ENCODE data around the gene RNF207. TPM values are rescaled to one million over a fixed set of nuclear protein-coding genes. Genes with fewer than 3 reads are reported as not detected.

Gene RNF207
- total RNA-seq, 1 donor from 2014 or later, result 70.1 TPM

DNA sequence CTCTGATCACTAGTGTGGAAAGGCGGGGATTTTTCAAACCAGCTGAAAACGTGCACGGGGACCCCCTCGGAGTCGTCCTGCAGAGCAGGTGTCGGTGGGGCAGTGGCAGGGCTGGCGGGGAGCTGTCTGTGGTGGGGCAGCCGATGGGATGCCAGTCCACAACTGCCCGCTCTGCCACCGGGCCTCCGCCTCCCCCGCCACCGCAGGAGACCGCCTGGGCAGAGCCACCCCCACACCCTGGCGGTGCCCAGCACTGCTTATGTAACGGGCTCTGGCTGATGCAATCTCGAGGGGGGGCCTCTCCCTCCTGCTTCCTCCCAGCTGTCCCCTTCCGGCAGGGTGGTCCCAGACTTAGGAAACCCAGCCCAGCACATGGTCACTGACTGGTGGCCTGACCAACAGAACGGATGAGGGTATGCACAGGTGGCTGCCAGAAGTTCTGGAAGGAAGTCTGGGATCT, 35.1 kb upstream of the RNF207 start:
- no peak for ATAC-seq (ENCODE audit: poor library complexity)
- intact Hi-C loops (cut with DNase I), result loop anchor here (10.0 kb wide), 1 partner anchor 116 kb away; no protein-coding TSS in a partner anchor
- DNase-seq, result no peak

DNA sequence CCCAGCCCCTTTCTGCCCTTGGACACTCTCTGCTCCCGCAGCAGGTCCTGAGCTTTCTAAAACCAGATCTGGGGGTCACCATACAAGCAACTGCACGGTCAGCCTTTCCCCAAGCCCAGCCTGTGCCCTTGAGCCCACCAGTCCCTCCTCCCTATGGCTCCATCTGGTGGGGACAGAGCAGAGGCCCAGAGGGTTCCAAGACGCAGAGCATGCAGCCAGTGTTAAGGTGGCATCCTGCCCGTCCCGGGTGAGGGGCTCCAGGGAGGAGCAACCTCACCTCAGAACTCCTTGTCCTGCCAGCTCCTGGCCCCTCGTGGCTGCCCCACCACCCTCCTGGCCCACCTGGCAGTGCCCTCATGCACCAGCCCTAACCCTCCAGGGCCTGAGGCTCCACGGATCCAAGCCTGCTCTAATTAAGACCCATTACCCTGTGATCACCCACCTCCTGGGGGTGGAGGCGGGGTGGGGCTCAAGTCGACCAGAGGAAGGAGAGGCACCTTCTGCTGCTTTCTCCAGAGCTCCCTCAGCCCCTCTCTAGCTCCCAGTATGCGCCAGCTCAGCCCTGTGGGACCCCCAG, 34.3 kb upstream of the RNF207 start:
- intact Hi-C loops (cut with DNase I), result loop anchor here (10.0 kb wide), 1 partner anchor 117 kb away; no protein-coding TSS in a partner anchor
- ATAC-seq (ENCODE audit: poor library complexity) (peak; percentile 20), DNase-seq (no peak)

DNA sequence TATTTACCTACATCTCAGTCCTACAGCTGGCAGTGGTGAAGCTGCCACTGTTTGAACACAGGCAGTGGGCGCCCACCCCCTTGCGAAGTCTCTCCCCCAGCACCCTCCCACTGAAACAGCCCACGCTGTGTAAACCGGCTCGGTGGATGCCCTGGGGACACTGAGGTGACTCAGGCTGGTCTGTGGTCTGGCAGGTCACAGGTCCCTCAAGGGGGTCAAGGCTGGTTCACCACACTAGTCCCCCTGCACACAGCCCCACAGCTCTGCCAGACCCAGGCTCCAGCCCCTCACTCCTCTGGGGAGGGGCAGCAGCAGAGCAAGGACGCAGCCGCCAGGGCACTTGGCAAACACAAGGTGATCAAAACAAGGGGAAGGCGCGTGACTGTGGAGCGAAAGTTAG, 33.4 kb upstream of the RNF207 start:
- ATAC-seq (ENCODE audit: poor library complexity) (no peak), DNase-seq (no peak)
- intact Hi-C loops (cut with DNase I), result loop anchor here (10.0 kb wide), 1 partner anchor 118 kb away; no protein-coding TSS in a partner anchor

DNA sequence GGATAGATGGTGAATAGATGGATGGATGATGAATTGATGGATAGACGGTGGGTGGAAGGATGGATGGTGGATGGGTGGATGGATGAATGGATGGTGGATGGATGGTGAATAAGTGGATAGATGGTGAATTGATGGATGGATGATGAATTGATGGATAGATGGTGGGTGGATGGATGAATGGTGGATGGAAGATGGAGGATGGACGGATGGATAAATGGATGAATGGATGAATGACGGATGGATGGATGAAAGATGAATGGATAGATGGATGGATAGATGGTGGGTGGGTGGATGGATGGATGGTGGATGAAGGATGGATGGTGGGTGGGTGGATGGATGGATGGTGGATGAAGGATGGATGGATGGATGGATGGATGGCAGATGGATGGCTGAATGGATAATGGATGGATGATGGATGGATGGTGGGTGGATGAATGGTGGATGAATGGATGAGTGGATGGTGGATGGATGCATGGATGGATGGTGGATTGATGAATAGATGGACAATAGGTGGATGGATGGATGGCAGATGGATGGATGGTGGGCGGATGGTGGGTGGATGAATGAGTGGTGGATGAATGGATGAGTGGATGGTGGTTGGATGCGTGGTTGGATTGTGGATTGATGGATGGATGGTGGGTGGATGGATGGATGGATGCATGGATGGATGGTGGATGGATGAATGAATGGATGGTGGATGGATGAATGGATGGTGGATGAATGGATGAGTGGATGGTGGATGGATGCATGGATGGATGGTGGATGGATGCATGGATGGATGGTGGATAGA, 31.1 kb upstream of the RNF207 start:
- DNase-seq, result no peak
- no peak for ATAC-seq (ENCODE audit: poor library complexity)
- intact Hi-C loops (cut with DNase I), result loop anchor here (10.0 kb wide), 1 partner anchor 120 kb away; no protein-coding TSS in a partner anchor

DNA sequence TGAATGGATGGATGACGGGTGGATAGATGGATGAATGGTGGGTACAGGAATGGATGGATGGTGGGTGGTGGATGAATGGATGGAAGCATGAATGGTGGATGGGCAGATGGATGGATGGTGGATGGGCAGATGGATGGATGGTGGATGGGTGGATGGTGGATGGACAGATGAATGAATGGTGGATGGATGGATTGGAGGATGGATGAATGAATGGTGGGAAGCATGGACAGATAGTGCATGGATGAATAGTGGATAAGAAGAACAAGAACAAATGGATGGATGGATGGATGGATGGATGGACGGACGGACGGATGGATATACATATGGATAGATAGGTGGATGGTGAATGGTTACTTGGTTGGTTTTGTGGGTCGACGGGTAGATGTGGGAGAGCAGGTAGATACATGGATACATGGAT, 30.5 kb upstream of the RNF207 start:
- intact Hi-C loops (cut with DNase I), result loop anchor here (10.0 kb wide), 1 partner anchor 121 kb away; no protein-coding TSS in a partner anchor
- ATAC-seq (ENCODE audit: poor library complexity) (no peak), DNase-seq (no peak)

DNA sequence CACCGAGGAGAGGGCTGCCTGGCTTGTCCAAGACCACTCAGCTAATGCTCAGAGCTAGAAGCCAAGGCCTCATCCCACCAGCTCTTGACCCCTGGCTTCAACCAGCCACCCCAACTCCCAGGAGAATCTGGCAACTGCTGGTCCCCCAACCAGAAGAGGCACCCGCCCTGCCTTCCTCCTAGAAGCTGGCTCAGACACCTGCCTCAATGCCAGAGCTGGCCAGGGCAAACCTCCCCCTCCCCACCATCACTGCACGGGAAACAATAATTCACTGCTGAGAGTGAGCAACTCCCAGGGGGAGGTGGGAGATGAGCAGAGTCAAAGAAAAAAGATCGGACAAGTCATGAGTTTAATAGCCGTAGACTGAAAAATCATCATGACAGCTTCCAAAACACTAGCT, 29.1 kb upstream of the RNF207 start:
- ATAC-seq (ENCODE audit: poor library complexity), result no peak
- intact Hi-C loops (cut with DNase I), result loop anchor here (10.0 kb wide), 1 partner anchor 122 kb away; no protein-coding TSS in a partner anchor
- no peak for DNase-seq

DNA sequence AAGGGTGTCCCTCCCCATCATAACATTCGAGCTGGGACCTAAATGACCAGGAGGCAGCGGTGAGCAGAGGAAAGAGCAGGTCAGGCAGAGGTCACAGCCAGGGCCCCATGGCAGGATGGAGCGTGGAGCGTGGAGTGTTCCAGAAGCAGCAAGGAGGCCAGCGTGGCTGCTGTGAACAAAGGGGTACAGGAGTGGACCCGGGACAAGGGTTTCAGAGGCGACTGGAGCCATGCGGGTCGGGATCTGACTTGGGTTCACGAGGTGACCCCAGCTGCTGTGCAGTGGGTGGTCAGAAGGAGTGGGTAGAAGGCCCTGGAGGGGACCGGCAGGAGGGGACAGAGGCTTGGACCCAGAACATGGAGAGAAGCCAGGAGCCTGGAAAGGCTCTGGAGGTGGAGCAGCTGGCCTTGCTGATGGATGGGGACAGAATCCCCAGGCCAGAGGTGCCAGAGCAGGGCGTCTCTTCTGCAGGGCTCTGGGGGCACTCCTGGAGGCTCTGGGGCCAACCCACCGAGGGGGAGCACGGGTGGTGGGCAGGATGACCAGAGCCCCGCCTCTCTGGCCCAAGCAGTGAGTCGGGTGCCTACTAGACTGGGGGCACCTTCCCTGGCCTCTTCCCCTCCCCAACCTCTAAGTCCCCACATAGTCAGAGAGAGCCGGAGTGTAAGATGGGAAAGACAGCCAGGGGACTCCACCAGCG, 28.1 kb upstream of the RNF207 start:
- intact Hi-C loops (cut with DNase I), result loop anchor here (10.0 kb wide), 1 partner anchor 123 kb away; no protein-coding TSS in a partner anchor
- no peak for ATAC-seq (ENCODE audit: poor library complexity)
- DNase-seq, result no peak

DNA sequence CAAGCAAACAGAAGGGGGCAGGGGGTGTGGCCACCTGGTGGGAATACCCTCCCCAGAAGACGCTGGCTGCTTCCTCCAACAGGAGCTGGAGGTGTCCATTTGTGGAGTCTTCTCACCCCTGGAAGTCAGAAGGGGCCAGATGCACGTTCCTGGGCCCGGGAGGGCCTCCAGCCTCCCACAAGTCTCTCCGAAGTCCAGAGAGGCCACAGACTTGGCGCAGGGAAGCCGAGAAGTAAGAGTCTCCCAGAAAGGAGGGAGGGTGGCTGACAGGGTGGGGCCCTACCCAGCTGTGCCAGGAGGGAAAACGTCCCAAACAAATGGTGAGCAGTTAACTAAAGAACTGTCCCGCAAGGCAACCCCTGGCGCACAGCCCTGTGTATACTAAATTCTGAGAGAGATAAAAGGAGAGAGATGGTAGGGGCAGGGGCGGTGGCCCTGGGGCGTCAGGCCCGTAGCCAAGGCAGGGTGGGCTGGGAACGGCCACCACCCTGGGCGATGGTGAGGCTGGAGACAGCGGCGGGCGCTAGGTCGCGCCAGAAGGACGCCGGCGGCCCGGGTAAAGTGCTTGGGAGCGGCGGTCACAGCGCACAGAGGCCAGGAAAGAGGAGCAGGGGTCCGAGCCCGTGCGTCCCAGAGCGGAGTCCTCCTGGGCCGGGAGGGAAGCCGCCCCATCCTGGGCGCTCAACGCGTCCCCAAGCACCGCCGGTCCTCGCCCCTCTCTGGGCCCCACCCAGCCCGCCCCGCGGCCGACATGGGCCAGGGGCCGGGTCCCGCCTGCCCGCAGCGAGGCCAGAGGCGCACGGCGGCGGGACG, 27.0 kb upstream of the RNF207 start:
- no peak for DNase-seq
- no peak for ATAC-seq (ENCODE audit: poor library complexity)
- intact Hi-C loops (cut with DNase I), result loop anchor here (10.0 kb wide), 1 partner anchor 124 kb away; no protein-coding TSS in a partner anchor

DNA sequence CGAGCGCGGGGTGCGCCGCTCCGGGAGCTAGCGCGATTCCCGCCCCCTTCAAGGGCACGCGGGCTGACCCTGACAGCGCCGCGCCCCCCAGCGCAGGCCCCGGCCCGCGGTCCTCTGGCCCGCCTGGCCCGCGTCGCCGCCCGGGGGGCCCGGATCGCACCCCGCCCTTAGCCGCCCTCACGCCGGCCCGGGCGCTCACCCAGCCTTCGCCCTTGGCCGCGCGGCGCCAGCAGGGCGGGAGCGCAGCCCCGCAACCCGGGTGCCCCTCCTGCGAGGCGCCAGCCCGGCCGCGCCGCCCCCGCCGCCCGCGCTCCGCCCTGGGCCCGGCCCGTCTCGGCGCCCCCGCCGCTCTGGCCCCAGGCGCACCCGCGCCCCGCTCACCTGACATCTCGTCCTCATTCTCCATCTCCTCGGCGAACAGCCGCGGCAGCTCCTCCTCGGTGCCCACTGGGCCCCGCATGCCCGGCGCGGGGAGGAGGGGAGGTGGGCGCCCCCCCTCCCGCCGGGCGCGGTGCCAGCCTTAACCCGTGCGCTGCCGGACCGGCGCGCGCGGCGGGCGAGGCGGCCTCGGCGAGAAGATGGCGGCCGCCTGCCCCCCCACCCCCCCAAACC, 26.2 kb upstream of the RNF207 start:
- ATAC-seq (ENCODE audit: poor library complexity) (no peak), DNase-seq (no peak)
- intact Hi-C loops (cut with DNase I), result loop anchor here (10.0 kb wide), 1 partner anchor 125 kb away; no protein-coding TSS in a partner anchor

DNA sequence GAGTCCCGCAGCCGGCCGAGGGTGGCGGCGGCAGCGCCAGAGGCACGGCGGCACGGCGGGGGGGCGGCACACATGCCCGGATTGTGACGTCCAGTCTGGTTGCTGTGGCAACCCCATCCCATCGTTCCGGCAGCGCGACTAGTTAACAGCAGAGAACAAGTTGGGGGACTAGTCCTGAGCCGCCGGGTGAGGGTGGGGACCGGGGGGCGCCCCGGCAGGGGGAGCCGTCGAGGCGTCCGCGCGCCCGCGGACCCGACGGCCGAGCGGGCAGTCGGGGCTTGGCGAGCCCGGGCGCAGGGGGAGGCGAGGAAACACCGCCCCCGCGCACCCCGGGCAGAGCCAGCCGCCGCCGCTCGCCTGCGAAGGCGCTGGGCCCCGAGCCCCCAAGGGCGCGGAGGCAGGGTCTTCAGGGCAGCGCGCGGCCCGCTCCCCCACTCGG, 25.6 kb upstream of the RNF207 start, which contains the start of gene CHD5:
Gene CHD5 (minus strand): TSS at position 54 of the 439 bp plus-strand sequence. CDS start 298 bp downstream, outside the sequence.
- ATAC-seq (ENCODE audit: poor library complexity) (no peak), DNase-seq (no peak)
- intact Hi-C loops (cut with DNase I), result no loop called here

DNA sequence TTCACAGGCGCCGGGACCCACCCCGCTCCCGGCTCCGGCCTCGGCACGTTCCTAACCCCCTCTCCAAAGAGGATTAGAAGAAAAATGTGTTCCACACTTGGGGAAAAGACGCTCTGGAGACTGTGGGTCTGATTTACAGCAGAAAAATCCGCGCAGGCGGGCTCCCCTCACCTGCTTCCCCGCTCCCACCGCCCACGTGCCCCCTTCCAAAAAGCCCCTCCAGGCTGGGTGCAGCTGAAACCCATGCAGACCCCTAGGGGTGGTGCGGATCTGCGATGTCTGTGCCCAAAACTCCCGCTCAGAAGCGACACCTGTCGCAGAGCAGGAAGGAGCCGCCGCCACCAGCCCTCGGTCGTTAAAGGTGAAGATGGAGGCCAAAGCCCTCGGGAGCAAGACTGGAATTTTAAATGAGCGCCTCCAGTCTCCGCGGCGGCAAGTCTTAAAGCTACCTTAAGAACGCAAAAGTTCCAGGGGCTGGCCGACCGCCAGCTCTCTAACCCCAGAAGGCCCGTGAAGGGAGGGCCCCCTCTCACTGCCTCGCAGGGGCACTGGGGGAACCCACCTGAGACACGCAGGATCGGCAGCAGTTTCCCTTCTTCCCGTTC, 25.1 kb upstream of the RNF207 start:
- intact Hi-C loops (cut with DNase I), result no loop called here
- DNase-seq, result no peak
- no peak for ATAC-seq (ENCODE audit: poor library complexity)

DNA sequence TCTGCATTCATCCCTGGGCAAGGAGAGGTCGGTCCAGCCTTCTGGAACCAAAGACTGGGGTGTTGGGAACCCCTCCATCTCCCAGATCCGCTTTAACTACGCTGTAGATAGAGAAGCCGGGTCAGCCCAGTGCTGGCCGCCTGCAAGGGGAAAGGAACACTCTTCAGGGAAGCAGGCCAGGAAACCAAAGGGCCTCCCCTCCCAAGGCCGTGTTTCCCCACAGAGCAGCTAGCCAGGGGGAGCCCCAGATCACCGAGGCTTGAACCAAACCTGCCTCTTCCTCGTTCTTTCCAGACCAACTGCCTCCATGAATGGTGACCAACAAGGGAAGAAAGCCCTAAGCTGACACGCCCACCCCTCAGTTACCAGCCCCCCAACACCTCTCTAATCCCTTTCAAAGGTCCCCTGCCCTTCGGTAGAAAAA, 24.6 kb upstream of the RNF207 start:
- ATAC-seq (ENCODE audit: poor library complexity) (no peak), DNase-seq (no peak)
- intact Hi-C loops (cut with DNase I), result no loop called here

DNA sequence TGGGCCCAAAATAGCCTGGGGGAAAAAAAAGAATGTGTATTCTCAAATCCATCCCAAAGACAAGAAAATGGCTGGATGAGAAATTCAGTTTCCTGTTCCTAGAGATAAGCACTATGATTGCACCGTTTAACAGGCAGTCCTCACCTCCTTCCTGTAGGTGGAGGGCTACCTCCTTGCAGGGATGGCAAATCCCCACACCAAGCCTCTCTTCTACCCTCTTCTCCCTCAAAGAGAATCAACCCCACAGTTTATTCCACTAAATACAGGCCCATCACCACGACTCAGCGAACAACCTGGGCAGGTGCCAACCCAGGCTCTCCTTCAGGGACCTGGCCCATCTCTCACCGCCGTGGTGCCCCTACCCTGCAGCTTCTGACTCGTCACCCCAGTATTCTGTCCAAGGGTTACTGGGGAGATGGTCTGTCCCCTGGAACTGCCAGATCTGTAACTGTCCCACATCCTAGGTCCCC, 22.4 kb upstream of the RNF207 start:
- no peak for ATAC-seq (ENCODE audit: poor library complexity)

DNA sequence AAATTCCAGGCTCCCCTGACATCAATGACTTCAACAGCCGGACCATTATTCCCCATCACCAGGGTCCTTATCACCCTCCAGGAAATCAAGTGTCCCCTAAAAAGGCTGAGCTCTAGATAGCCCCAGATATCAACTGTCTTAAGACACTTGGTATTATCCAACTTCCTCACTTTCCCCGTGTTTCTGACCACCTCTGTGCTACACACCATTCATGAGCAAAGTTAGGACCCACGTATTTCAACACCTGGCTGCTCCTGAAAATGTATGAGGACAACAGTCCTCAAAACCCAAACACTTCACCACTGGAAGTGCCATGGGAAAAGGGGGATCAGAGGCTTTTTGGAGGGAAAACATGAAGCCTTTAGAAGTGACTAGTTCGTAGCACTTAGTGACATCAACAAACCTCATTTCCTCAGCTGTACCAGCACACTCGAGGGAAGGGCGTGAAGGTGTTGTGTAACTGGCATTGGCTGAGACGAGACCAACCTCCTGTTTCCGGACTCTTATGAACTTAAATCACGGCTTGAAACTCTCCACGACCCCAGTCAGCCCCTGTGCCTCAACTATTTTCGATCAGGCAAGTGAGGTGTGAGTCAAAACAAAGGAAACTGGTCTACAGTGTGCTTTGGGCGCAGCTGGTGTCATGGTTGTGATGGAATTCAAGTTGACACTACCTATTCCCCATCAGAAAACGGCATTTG, 21.7 kb upstream of the RNF207 start:
- ATAC-seq (ENCODE audit: poor library complexity) (no peak), DNase-seq (no peak)
- intact Hi-C loops (cut with DNase I), result no loop called here

More for the DNA sequence above, 22.4 kb upstream of the RNF207 start:
- DNase-seq, result no peak
- intact Hi-C loops (cut with DNase I), result no loop called here

DNA sequence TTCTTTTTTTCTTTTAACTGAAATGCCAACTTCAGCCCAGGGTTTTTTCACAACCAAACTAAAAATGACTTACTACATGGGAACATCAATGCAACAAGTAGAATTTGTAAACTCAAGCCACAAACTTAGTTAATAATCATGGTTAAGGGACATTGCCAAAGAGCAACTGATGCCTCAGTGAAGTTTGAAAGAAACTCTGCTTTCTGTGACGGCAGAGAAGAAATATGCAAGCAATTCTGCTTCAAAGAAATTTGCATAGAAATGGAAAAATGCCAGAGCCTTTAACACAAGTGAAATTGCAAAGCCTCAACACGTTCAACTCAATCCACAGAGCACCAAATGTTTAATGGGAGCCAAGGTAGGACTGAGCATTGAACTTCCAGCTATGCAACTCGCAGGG, 20.8 kb upstream of the RNF207 start:
- intact Hi-C loops (cut with DNase I), result no loop called here
- no peak for ATAC-seq (ENCODE audit: poor library complexity)
- no peak for DNase-seq

DNA sequence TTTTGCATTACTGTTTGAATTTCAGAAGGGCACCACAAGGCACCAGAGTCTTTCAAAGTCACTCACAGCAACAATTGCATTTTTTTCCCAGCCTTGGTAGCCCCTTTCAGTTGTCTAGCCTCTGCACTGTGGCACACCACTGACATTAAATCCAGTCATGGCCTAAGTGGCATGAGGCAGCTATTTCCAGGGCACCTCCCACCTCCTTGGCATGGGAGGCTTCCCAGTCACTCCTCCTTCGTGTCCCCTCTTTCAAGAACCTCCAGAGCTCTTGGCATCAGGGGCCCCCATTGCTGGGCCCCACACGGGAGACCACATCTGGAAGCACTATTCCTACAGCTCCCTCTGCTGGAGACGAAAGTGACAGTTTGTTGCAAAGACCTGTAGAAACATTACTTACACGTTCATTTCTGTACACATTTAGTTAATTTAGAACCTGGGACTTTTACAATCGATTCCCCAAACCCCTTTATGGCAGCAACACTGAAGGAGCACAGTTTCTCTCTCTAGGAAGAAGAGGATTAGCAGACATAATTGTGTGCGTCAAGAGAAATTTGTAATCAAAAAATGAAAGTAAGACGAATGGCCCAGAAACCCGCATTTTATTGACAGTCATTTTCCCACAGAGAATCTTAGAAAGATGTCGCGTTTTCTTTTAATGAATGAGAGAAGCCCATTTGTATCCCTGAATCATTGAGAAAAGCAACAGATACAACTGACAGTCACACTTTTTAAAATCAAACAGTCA, 20.1 kb upstream of the RNF207 start:
- no peak for ATAC-seq (ENCODE audit: poor library complexity)
- intact Hi-C loops (cut with DNase I), result no loop called here
- no peak for DNase-seq

Measured in Right ventricle myocardium superior (tissue), 1 donor.